Measurements from ENCODE around the gene MS4A6E. TPM values are rescaled to one million over a fixed set of nuclear protein-coding genes. Genes with fewer than 3 reads are reported as not detected.

Gene MS4A6E
- total RNA-seq, 4 donors from 2014 or later, result not detected

DNA sequence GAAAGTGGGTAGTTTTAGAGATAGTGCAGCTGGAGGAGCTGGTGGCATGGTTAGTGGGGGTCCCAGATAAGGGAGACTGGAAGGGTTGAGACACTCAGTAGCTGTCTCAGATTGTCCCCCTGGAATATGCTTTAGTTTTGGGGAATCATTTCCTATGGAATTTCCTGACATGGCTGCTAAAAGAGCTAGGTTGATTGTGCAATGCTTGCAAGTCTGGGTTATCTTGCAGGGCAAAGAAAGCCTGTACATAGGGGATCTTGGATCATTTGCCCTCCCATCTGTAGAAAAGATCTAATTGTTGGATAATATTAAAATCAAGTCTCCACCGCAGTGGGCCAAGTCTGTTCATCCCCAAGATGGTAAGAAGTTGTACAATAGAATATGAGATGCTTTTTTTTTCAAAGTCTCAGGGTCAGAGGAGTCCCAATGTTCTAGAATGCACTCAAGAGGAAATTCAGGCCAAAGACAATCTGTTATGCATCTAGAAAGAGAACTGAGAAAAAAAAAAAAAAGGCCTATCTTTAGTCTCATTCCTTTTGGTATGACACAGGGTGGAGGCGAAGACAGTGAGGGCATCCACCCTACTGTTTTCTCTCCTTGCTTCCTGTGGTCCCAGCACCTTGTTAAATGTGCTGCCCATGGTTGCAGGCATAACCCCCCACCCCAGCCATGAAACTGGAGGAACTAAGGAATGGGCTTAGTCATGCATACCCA is 20.2 kb downstream of the MS4A6E start:
- Histone ChIP-seq H3K36me3 (no peaks in the 10 kb centered on the region), H3K9me3 (no peaks in the 10 kb centered on the region), H3K4me1 (no peaks in the 10 kb centered on the region), H3K4me3 (no peak overlapping the region), H3K27me3 (no peaks in the 10 kb centered on the region), H3K27ac (no peak overlapping the region)
- TF ChIP-seq, protein P1, sequence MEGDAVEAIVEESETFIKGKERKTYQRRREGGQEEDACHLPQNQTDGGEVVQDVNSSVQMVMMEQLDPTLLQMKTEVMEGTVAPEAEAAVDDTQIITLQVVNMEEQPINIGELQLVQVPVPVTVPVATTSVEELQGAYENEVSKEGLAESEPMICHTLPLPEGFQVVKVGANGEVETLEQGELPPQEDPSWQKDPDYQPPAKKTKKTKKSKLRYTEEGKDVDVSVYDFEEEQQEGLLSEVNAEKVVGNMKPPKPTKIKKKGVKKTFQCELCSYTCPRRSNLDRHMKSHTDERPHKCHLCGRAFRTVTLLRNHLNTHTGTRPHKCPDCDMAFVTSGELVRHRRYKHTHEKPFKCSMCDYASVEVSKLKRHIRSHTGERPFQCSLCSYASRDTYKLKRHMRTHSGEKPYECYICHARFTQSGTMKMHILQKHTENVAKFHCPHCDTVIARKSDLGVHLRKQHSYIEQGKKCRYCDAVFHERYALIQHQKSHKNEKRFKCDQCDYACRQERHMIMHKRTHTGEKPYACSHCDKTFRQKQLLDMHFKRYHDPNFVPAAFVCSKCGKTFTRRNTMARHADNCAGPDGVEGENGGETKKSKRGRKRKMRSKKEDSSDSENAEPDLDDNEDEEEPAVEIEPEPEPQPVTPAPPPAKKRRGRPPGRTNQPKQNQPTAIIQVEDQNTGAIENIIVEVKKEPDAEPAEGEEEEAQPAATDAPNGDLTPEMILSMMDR (IDR thresholded peaks at IDR 0.05), result no peak
- no peak for TF ChIP-seq POLR2A (IDR thresholded peaks at IDR 0.05)
- no peak for DNase-seq

DNA sequence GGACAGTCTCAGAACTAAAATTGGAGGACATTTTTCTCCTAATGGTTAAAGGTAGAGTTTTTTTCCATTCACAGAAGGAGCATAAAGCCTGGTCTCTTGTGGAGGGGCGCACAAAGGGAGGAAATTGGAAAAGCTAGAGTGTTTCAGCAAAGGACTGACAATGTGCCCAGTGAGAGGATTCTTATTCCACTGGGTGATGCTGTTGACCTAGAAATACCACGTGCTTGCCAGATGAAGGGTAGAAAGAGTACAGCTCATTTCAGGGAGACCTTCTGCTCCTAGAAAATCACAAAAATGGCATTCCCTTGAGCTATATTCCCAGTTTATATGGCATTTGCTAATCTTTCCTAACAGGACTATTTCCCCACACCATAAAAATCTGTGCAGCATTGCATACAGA is 21.1 kb downstream of the MS4A6E start:
- Histone ChIP-seq H3K4me3 (no peak overlapping the region), H3K9me3 (no peaks in the 10 kb centered on the region), H3K27ac (no peak overlapping the region), H3K36me3 (no peaks in the 10 kb centered on the region), H3K27me3 (no peaks in the 10 kb centered on the region), H3K4me1 (no peaks in the 10 kb centered on the region)
- DNase-seq, result no peak
- TF ChIP-seq POLR2A (IDR thresholded peaks at IDR 0.05), result no peak
- TF ChIP-seq, protein P1 (IDR thresholded peaks at IDR 0.05), result no peak

DNA sequence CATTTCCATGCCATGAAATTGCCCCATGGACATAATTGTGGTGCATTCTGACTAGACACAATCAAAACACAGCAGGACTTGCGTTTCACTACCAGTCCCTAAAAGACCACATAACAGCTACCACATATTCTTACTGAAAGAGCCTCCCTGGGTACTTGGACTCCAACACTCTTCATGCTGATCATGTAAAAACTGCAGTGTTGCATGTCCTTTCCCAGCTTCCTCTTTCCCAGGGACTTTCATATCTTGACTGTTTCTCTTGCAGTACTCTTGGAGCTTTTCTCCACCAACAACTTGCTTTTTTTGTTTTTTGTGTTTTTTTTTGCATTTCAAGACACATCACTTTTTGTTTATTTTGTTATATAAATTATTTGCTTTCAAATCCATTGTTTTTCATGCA is 22.9 kb downstream of the MS4A6E start:
- Histone ChIP-seq H3K27ac (no peak overlapping the region), H3K9me3 (no peaks in the 10 kb centered on the region), H3K4me3 (no peak overlapping the region), H3K27me3 (no peaks in the 10 kb centered on the region), H3K36me3 (no peaks in the 10 kb centered on the region), H3K4me1 (no peaks in the 10 kb centered on the region)
- TF ChIP-seq POLR2A (IDR thresholded peaks at IDR 0.05), result no peak
- TF ChIP-seq, protein P1 (IDR thresholded peaks at IDR 0.05), result no peak
- DNase-seq, result no peak

DNA sequence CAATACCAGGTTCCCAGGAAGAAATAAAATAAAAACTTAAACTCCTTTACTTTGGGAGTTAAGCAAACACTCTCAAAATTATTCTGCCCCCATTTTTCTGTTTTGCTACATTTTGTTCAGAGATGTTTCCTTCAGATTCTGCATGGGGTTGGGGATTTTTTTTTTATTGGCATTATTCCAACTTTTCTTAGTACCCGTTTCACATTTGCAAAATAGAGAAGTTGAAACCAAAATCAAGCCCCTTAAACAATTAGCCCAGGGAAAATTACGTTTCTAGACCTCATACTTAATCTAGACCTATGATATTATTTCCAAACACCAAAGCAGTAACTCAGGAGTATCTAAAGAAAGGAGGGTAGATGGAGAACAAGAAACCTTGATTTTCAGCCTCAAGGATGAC is 30.7 kb downstream of the MS4A6E start:
- H3K27me3 ChIP-seq, result no peaks in the 10 kb centered on the region
- H3K9me3 ChIP-seq, result no peaks in the 10 kb centered on the region
- TF ChIP-seq, protein P1 (IDR thresholded peaks at IDR 0.05), result no peak
- TF ChIP-seq POLR2A (IDR thresholded peaks at IDR 0.05), result no peak
- H3K4me1 ChIP-seq, result no peaks in the 10 kb centered on the region
- H3K27ac ChIP-seq, result no peak overlapping the region
- no peaks in the 10 kb centered on the region for H3K36me3 ChIP-seq
- H3K4me3 ChIP-seq, result no peak overlapping the region
- no peak for DNase-seq

DNA sequence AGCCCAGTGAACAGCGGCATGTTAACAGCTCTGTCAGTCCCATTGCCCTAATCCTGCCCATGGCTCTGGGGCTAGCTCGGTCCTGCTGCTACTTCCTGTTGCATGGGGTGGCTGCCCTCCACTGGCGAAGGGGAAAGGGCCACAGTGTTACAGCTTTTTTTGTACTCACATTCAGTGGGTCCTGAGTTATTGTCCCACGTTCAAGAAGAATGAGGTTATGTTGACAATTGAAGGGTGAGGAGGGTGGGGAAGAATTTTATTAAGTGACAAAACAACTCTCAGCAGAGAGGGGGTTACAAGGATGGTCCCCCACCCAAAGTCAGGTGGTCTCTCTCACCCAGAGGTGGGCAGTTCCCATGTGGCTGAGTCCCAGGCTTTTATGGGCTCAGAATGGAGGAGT is 33.6 kb downstream of the MS4A6E start:
- Histone ChIP-seq H3K36me3 (no peaks in the 10 kb centered on the region), H3K4me3 (no peak overlapping the region), H3K27ac (no peak overlapping the region), H3K27me3 (no peaks in the 10 kb centered on the region), H3K9me3 (no peaks in the 10 kb centered on the region), H3K4me1 (no peaks in the 10 kb centered on the region)
- TF ChIP-seq, protein P1 (IDR thresholded peaks at IDR 0.05), result no peak
- TF ChIP-seq POLR2A (IDR thresholded peaks at IDR 0.05), result no peak
- no peak for DNase-seq

DNA sequence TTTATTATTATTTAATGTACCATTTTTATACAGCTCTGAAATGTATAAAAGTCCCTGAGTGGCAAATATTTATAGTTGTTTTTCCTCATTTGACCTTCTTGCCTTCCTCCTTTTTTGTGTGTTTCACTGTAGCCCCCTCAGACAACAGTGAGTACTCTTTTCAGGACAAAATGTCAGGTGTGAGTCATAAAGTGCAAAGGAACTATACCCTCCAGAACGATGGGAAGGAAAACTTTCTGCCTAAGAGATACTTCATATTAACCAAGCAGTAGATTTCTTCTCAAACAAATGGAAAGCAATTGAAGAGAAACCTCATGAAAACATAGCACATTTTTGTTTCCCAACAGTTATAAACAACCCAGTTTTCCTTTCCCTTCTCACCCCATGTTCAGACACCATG is 35.2 kb downstream of the MS4A6E start:
- Histone ChIP-seq H3K27me3 (no peaks in the 10 kb centered on the region), H3K36me3 (no peaks in the 10 kb centered on the region), H3K4me3 (no peak overlapping the region), H3K9me3 (no peaks in the 10 kb centered on the region), H3K27ac (no peak overlapping the region), H3K4me1 (no peaks in the 10 kb centered on the region)
- TF ChIP-seq, protein P1 (IDR thresholded peaks at IDR 0.05), result no peak
- TF ChIP-seq POLR2A (IDR thresholded peaks at IDR 0.05), result no peak
- no peak for DNase-seq
